ENCODE data around the gene GALNT13. TPM values are rescaled to one million over a fixed set of nuclear protein-coding genes. Genes with fewer than 3 reads are reported as not detected.

Gene GALNT13
- total RNA-seq, 3 donors from 2014 or later = not detected

GRCh38 chr2:154193246-154193645 is 321.5 kb downstream of the GALNT13 start:
- no peak overlapping the region for H3K4me3 Mint-ChIP-seq
- no peak for DNase-seq
- H3K9me3 Mint-ChIP-seq = peaks cover 5% of the 10 kb centered on the region
- H3K4me1 Mint-ChIP-seq (ENCODE audit: low read depth) = no peaks in the 10 kb centered on the region
- no peaks in the 10 kb centered on the region for H3K27me3 Mint-ChIP-seq (ENCODE audit: low read depth)
- no peaks in the 10 kb centered on the region for H3K36me3 Mint-ChIP-seq (ENCODE audit: insufficient read depth)
- ATAC-seq = no peak

- H3K4me1 Mint-ChIP-seq (ENCODE audit: low read depth) = no peaks in the 10 kb centered on the region
- H3K36me3 Mint-ChIP-seq (ENCODE audit: insufficient read depth) = no peaks in the 10 kb centered on the region
- ATAC-seq (no peak), DNase-seq (no peak)
- H3K9me3 Mint-ChIP-seq = peaks cover 5% of the 10 kb centered on the region
- H3K27me3 Mint-ChIP-seq (ENCODE audit: low read depth) = no peaks in the 10 kb centered on the region
- H3K4me3 Mint-ChIP-seq = no peak overlapping the region
These were observed 323.4 kb downstream of the GALNT13 start for GRCh38 chr2:154194909-154195643.

- DNase-seq (no peak), ATAC-seq (no peak)
- no peaks in the 10 kb centered on the region for H3K36me3 Mint-ChIP-seq (ENCODE audit: insufficient read depth)
- H3K9me3 Mint-ChIP-seq = peaks cover 5% of the 10 kb centered on the region
- H3K27me3 Mint-ChIP-seq (ENCODE audit: low read depth) = no peaks in the 10 kb centered on the region
- H3K4me3 Mint-ChIP-seq = no peak overlapping the region
- H3K4me1 Mint-ChIP-seq (ENCODE audit: low read depth) = no peaks in the 10 kb centered on the region
These were observed 324.0 kb downstream of the GALNT13 start for GRCh38 chr2:154195644-154196195.

DNA sequence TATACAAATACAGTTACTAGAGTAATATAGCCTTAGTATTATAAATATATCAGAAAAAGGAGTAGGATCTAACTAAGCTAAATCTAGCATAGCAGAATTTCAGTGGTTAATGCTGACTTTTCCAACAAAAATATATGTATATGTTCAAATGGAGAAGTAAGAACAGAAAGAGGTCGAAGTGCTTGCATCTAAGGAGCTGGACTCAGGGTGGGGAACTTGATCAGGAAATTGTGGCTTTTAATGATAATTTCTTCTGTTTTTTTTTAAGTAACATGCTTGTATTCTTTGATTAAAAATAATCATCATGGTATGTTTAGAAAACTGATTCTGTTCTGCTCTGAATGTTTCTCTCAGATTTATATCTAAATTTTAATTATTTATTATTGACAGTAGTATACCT is 327.1 kb downstream of the GALNT13 start:
- Mint-ChIP-seq H3K27me3 (ENCODE audit: low read depth) (no peaks in the 10 kb centered on the region), H3K4me3 (no peak overlapping the region), H3K4me1 (ENCODE audit: low read depth) (no peaks in the 10 kb centered on the region), H3K36me3 (ENCODE audit: insufficient read depth) (no peaks in the 10 kb centered on the region), H3K9me3 (peaks cover 9% of the 10 kb centered on the region)
- ATAC-seq (no peak), DNase-seq (no peak)

DNA sequence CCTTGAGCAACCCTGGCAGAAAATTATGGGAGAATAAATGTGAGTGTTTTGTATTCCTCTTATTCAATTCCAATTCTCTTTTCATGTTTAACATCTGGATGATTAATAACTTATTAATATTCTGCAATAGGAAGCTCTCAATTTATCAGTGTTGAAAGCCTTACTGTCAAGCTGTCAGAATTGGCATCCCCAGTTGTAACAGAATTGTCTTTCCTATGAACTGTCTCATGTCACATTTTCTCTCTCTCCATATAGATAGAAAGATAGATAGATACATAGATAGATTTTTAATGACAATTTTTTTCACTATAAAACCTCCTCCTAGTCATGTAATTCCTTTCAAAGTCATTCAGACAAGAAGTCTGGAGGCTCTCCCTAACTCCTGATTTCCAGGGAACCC is 331.5 kb downstream of the GALNT13 start:
- no peak for ATAC-seq
- Mint-ChIP-seq H3K27me3 (ENCODE audit: low read depth) (no peaks in the 10 kb centered on the region), H3K9me3 (peaks cover 14% of the 10 kb centered on the region), H3K36me3 (ENCODE audit: insufficient read depth) (no peaks in the 10 kb centered on the region), H3K4me1 (ENCODE audit: low read depth) (no peaks in the 10 kb centered on the region), H3K4me3 (no peak overlapping the region)
- no peak for DNase-seq

DNA sequence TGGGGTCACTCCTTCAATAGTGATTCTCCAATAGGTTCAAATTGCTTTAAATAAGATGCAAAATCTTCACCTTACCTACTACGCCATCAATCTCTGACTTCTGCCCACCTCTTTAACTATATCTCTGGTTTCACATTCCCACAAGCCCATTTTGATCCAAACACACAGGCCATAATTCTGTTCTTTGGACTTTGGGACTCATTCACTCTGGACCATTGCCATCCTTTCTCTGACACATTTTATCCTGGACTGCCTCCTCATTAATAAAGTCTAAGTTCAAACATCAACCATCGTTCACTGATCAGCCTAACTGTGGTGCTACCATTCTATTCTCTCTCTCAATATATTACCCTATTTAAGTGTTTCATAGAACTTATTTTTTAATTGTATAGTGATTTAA is 332.2 kb downstream of the GALNT13 start:
- Mint-ChIP-seq H3K27me3 (ENCODE audit: low read depth) (no peaks in the 10 kb centered on the region), H3K36me3 (ENCODE audit: insufficient read depth) (no peaks in the 10 kb centered on the region), H3K4me3 (no peak overlapping the region), H3K9me3 (peaks cover 14% of the 10 kb centered on the region), H3K4me1 (ENCODE audit: low read depth) (no peaks in the 10 kb centered on the region)
- DNase-seq = no peak
- ATAC-seq = no peak

DNA sequence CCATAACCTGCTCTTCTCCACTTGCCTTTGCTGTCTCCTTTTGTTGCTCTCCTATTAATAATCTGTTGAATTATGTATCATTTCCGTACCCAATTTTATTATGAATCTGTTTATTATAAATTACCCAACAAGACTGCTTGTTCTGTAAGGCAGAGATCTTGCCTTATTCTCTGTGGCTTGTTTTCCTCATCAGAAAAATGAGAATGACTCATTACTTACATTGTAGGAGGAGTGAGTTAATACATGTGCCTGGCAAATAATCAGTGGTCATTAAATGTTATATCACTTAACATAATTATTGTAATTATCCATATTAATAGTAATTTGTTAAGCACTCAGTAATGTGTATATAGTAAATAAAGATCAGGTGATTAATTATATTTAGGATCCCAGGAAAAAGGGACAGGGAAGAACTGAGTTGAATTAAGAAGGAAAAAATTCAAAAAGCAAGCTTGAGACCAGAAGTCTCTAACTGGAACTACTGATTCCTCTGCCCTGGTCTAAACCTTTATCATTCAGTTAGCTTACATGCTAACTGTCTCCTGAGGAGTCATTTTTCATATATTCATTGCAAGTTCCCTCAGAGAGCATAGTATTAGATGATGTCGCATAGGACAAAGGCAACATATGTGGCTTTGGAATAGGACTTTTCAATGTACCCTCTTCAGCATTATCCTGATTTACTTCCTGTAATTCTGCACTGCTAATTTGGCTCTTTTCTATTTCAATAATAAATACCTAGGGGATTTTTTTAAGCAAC is 335.7 kb downstream of the GALNT13 start:
- H3K27me3 Mint-ChIP-seq (ENCODE audit: low read depth) = no peaks in the 10 kb centered on the region
- no peak overlapping the region for H3K4me3 Mint-ChIP-seq
- no peaks in the 10 kb centered on the region for H3K36me3 Mint-ChIP-seq (ENCODE audit: insufficient read depth)
- ATAC-seq (no peak), DNase-seq (no peak)
- H3K9me3 Mint-ChIP-seq = peaks cover 19% of the 10 kb centered on the region
- H3K4me1 Mint-ChIP-seq (ENCODE audit: low read depth) = no peaks in the 10 kb centered on the region

DNA sequence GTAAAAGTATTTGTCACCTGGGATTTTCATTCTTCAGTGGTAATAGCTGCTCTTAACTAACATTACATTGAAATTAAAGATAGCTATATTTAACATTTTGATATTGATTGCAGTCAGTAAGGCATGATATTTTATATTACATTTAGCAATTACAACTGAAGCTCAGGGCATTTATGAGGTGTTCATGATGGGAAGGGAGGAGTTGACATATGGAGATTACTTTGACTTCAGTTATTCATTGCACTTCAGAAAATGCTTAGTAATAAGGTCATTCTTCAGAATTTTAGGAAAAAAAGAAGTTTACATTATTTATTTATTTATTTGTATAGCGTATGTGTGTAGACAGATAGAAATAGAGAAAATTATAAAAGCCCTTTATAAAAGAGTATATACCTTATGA is 352.0 kb downstream of the GALNT13 start:
- no peak for DNase-seq
- H3K4me1 Mint-ChIP-seq (ENCODE audit: low read depth) = no peaks in the 10 kb centered on the region
- H3K4me3 Mint-ChIP-seq = no peak overlapping the region
- H3K9me3 Mint-ChIP-seq = no peaks in the 10 kb centered on the region
- no peaks in the 10 kb centered on the region for H3K36me3 Mint-ChIP-seq (ENCODE audit: insufficient read depth)
- no peaks in the 10 kb centered on the region for H3K27me3 Mint-ChIP-seq (ENCODE audit: low read depth)
- ATAC-seq = no peak

DNA sequence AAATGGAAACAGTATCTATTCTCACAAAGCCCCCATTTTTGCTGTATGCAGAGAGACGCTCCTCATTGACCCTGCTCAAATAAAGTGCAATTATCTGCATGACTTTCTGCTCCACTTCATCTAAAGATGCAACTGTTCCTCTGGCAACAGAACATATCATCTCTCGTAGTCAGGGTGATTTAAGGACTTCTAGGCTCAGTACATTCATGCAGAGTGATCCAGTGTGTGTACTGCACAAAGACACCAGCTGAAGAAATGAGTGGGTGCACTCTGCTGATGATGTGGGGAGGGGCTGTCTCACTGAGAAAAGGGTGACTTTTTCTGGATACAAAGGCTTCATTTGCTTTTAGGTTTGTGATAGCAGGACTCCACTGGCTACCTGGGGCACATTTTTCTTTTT is 355.2 kb downstream of the GALNT13 start:
- no peak for ATAC-seq
- Mint-ChIP-seq H3K36me3 (ENCODE audit: insufficient read depth) (no peaks in the 10 kb centered on the region), H3K4me1 (ENCODE audit: low read depth) (no peaks in the 10 kb centered on the region), H3K27me3 (ENCODE audit: low read depth) (no peaks in the 10 kb centered on the region), H3K4me3 (no peak overlapping the region), H3K9me3 (no peaks in the 10 kb centered on the region)
- no peak for DNase-seq

- Mint-ChIP-seq H3K9me3 (peaks cover 5% of the 10 kb centered on the region), H3K4me3 (no peak overlapping the region), H3K27me3 (ENCODE audit: low read depth) (no peaks in the 10 kb centered on the region), H3K36me3 (ENCODE audit: insufficient read depth) (no peaks in the 10 kb centered on the region), H3K4me1 (ENCODE audit: low read depth) (no peaks in the 10 kb centered on the region)
- DNase-seq (no peak), ATAC-seq (no peak)
These were observed 357.0 kb downstream of the GALNT13 start for GRCh38 chr2:154228566-154229280.

GRCh38 chr2:154229966-154230365 is 358.2 kb downstream of the GALNT13 start:
- no peaks in the 10 kb centered on the region for H3K4me1 Mint-ChIP-seq (ENCODE audit: low read depth)

GRCh38 chr2:154231021-154231420 is 359.3 kb downstream of the GALNT13 start:
- H3K9me3 Mint-ChIP-seq = peaks cover 5% of the 10 kb centered on the region
- no peak for DNase-seq
- H3K27me3 Mint-ChIP-seq (ENCODE audit: low read depth) = no peaks in the 10 kb centered on the region
- no peaks in the 10 kb centered on the region for H3K4me1 Mint-ChIP-seq (ENCODE audit: low read depth)
- H3K36me3 Mint-ChIP-seq (ENCODE audit: insufficient read depth) = no peaks in the 10 kb centered on the region
- no peak for ATAC-seq
- no peak overlapping the region for H3K4me3 Mint-ChIP-seq

More at GRCh38 chr2:154229966-154230365, 358.2 kb downstream of the GALNT13 start:
- peaks cover 5% of the 10 kb centered on the region for H3K9me3 Mint-ChIP-seq
- no peak for ATAC-seq
- no peaks in the 10 kb centered on the region for H3K27me3 Mint-ChIP-seq (ENCODE audit: low read depth)
- no peak overlapping the region for H3K4me3 Mint-ChIP-seq
- H3K36me3 Mint-ChIP-seq (ENCODE audit: insufficient read depth) = no peaks in the 10 kb centered on the region
- DNase-seq = no peak

GRCh38 chr2:154233231-154233630 is 361.5 kb downstream of the GALNT13 start:
- Mint-ChIP-seq H3K4me1 (ENCODE audit: low read depth) (no peaks in the 10 kb centered on the region), H3K4me3 (no peak overlapping the region), H3K27me3 (ENCODE audit: low read depth) (no peaks in the 10 kb centered on the region), H3K9me3 (peaks cover 5% of the 10 kb centered on the region), H3K36me3 (ENCODE audit: insufficient read depth) (no peaks in the 10 kb centered on the region)
- ATAC-seq = no peak
- no peak for DNase-seq

DNA sequence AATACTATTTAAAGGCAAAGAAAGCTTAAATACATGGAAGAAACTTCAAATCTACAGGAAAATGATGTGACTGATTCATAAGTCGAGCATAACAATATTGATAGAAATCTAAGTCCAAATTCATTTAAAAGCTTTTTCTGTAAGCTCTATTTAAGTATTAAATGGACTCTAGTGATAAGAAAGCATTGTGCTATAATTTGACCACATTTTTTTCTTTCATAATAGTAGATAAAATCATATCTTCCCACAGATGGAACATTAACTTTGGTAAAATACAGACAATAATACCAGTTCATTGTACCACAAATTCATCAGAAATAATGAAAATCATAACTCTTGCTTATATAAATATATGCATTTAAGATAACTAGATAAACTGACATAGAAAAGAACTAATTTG is 366.5 kb downstream of the GALNT13 start:
- no peaks in the 10 kb centered on the region for H3K27me3 Mint-ChIP-seq (ENCODE audit: low read depth)

More for the DNA sequence above, 366.5 kb downstream of the GALNT13 start:
- H3K36me3 Mint-ChIP-seq (ENCODE audit: insufficient read depth) = no peaks in the 10 kb centered on the region
- no peak overlapping the region for H3K4me3 Mint-ChIP-seq
- H3K4me1 Mint-ChIP-seq (ENCODE audit: low read depth) = no peaks in the 10 kb centered on the region
- DNase-seq = no peak
- H3K9me3 Mint-ChIP-seq = peaks cover 4% of the 10 kb centered on the region
- no peak for ATAC-seq

Data from activated T-cell treated with anti-CD3 and anti-CD28 coated beads, Interleukin-2, amount 50 U/mL, for 4 hours (primary cell).